Cardiac septum (tissue), 1 donor: Measurements from ENCODE around the gene COPS3. TPM values are rescaled to one million over a fixed set of nuclear protein-coding genes. Genes with fewer than 3 reads are reported as not detected.
A peak's percentile ranks its signal among the peaks of the same experiment; 100 is the strongest.

ENCODE experiments used
- DNase-seq: peaks from one replicate; pipeline ENCODE4 v3.0.0-alpha.2; 2020; ENCODE audit warnings: low spot score
- intact Hi-C: fragments of 100-400 bp; cut with DNase I; formaldehyde crosslinking; loops from one replicate; pipeline ENCODE4 v1.14.0; 2022
- long read RNA-seq: library from polyadenylated mRNA; unstranded; transcript quantifications from one replicate; pipeline ENCODE4 v2.0.0, GENCODE V29; 2021
- total RNA-seq: library from RNA; stranded (reverse); fragmentation: NEBNext Ultra II Directional; extraction: Animal tissue kit (Norgen Biotek cat#: 25700); gene quantifications from one replicate; pipeline ENCODE4 v1.2.1, GENCODE V29; 2021
- donor health status: DM: no; HTN: no; CAD: no.

Gene COPS3
- 64.0 TPM for total RNA-seq
- long read RNA-seq, transcript COPS3-201 (12 exons, 1,641 nt): major isoform, 91 of 117 reads
- long read RNA-seq, partial matches to known transcripts: 2 of 117 reads
- long read RNA-seq, other reads (novel, unspliced or antisense): 22 of 117 reads

- intact Hi-C loops: no loop called here
- DNase-seq: peak; percentile 98
These were observed at the start of gene COPS3 for GRCh38 chr17:17280613-17281549. TSS of gene COPS3 (minus strand) at chr17:17281246. CDS start at chr17:17281186, 60 bp downstream.

GRCh38 chr17:17328251-17328650, 47.2 kb upstream of the COPS3 start:
- intact Hi-C loops: loop anchor here (10.0 kb wide), 1 partner anchor 57 kb away; no protein-coding TSS in a partner anchor
- DNase-seq: no peak

GRCh38 chr17:17326275-17326875, 45.3 kb upstream of the COPS3 start:
- intact Hi-C loops: loop anchor here (10.0 kb wide), 1 partner anchor 58 kb away; no protein-coding TSS in a partner anchor
- DNase-seq: no peak

GRCh38 chr17:17325816-17326215, 44.8 kb upstream of the COPS3 start:
- intact Hi-C loops: loop anchor here (10.0 kb wide), 1 partner anchor 59 kb away; no protein-coding TSS in a partner anchor
- DNase-seq: no peak

GRCh38 chr17:17325228-17325627, 44.2 kb upstream of the COPS3 start:
- DNase-seq: no peak
- intact Hi-C loops: loop anchor here (10.0 kb wide), 1 partner anchor 60 kb away; no protein-coding TSS in a partner anchor

GRCh38 chr17:17324616-17325015, 43.6 kb upstream of the COPS3 start:
- no peak for DNase-seq
- intact Hi-C loops: loop anchor here (10.0 kb wide), 1 partner anchor 60 kb away; no protein-coding TSS in a partner anchor

- DNase-seq: peak; percentile 64
- intact Hi-C loops: loop anchor here (10.0 kb wide), 1 partner anchor 62 kb away; no protein-coding TSS in a partner anchor
These were observed 41.8 kb upstream of the COPS3 start for GRCh38 chr17:17322516-17323510.

GRCh38 chr17:17321356-17322025, 40.4 kb upstream of the COPS3 start:
- DNase-seq: peak; percentile 29
- intact Hi-C loops: loop anchor here (10.0 kb wide), 1 partner anchor 63 kb away; no protein-coding TSS in a partner anchor

GRCh38 chr17:17320911-17321220, 39.8 kb upstream of the COPS3 start:
- intact Hi-C loops: loop anchor here (10.0 kb wide), 1 partner anchor 64 kb away; no protein-coding TSS in a partner anchor
- no peak for DNase-seq

- intact Hi-C loops: loop anchor here (10.0 kb wide), 1 partner anchor 64 kb away; no protein-coding TSS in a partner anchor
- peak; percentile 26 for DNase-seq
These were observed 39.3 kb upstream of the COPS3 start for GRCh38 chr17:17320188-17320910.

GRCh38 chr17:17315142-17315821, 34.2 kb upstream of the COPS3 start:
- intact Hi-C loops: no loop called here
- peak; percentile 57 for DNase-seq

GRCh38 chr17:17314501-17315071, 33.5 kb upstream of the COPS3 start:
- intact Hi-C loops: no loop called here
- peak; percentile 55 for DNase-seq

- intact Hi-C loops: no loop called here
- peak; percentile 77 for DNase-seq
These were observed 32.4 kb upstream of the COPS3 start for GRCh38 chr17:17313350-17313991.

GRCh38 chr17:17309356-17309755, 28.3 kb upstream of the COPS3 start:
- no peak for DNase-seq
- intact Hi-C loops: loop anchor here (10.0 kb wide), 1 partner anchor 305 kb away; no protein-coding TSS in a partner anchor

GRCh38 chr17:17305281-17305801, 24.3 kb upstream of the COPS3 start:
- no peak for DNase-seq
- intact Hi-C loops: loop anchor here (10.0 kb wide), 1 partner anchor 301 kb away; no protein-coding TSS in a partner anchor

- intact Hi-C loops: loop anchor here (10.0 kb wide), 1 partner anchor 300 kb away; no protein-coding TSS in a partner anchor
- no peak for DNase-seq
These were observed 23.5 kb upstream of the COPS3 start for GRCh38 chr17:17304521-17304985.
